HG02623 (cell line): Measurements from ENCODE around the gene PRCC.

Experiments
- ATAC-seq: cut with Tn5 transposase; IDR thresholded peaks from one replicate; pipeline ENCODE4 v1.9.1; 2021; ENCODE audit warnings: moderate library complexity; ENCODE audit not compliant: unreplicated experiment

Gene PRCC

DNA sequence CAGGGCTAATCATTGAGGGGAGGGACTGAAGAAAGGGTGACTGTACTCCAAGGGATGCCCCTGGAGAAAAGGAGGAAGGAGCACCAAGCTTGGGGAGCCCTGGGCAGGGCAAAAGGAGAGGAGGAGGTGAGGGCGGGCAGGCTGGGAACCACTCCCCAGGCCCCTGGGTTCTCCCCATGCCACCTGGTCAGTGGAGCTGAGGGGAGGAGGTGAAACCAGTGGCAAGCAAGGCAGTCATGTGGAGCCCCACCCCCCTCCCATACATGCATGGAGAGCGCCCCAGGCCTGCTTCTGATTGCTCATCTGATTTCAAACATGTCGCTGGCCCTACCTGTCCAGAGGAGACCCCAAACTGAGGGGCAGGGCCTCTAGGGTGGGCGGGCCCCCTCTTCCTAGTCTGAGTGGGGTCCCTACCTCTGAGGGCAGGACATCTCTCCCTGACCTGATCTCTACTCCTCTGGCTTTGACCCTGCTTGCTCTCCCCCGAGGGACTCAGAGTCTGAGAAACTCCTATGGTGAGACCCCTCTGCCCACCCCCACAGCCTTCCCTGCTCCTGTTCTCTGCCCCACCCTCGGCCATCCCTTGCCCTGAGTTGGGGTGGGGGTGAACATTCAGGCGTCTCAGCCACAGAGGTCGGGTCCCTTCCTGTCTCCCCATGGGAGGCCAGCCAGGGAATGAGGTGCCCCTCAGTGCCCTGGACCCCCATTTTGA lies 73.0 kb downstream of the PRCC start:
- ATAC-seq = no peak

DNA sequence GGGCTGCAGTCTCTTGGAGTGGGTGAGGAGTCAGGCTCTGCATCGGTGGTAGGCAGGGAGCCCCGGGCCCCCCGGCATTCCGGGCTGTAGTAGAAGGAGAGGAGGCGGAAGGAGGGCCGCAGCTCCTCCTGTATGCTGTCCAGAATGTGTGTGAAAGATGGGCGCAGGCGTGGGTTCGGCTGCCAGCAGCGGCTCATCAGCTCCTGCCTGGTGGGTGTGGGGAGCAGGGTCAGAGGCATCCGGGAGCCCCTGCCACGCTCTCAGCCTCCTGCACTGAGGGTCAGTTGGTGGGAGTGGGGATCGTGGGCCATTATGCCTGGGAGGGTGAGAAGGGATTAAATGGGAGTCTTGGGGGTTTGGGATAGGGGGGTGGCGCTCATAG lies 73.6 kb downstream of the PRCC start:
- ATAC-seq = no peak

DNA sequence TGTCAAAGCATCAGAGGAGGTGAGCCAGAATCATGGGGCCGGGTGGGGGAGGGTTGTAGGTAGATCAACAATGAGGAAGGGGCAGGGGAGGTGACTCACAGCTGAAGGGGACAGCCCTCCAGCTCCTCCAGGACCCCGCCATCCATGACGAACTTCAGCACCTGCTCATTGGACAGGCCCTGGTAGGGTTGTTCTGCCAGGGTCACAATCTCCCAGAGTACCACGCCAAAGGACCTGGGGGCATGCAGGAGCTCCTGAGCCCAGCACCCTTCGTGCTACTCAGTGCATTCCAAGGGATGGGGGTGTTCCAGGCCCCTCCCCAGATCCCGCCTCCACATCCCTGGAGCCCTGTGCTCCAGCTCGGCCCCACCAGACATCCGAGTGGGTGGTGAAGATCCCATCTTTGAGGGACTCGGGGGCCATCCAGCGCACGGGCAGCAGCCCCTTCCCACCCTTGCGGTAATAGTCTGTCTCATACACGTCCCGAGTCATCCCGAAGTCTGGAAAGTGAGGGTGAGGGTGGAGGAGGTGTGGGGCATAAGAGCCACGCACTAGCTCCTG lies 74.0 kb downstream of the PRCC start:
- no peak for ATAC-seq

DNA sequence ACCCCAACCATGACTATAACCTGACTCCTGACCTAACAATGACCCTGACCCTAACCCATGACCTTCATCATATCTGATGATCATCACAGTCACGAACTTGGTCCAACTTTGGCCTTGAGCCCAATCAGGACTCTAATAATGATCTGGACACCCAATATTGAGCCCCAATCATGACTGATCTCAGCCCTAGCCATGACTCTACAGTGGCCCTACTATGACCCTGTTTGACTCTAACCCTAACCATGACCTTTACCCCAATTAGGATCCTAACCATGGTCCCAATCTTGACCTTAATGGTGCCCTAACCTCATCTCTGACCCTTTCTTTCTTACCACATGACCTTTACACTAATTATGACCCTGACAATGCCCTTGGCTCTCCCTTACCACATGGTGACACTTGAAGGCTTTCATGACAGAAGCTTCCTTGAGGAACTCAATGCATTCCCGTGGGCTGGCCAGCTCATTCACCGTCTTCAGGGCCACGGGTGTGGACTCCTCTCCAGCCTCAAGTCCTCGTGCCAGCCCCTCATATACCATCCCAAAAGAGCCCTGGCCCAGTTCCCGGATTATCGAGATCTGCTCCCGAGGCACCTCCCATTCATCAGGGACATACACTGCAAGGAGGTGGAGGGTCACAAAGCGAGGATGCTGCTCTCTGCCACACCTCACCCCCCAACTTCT lies 75.4 kb downstream of the PRCC start:
- no peak for ATAC-seq

DNA sequence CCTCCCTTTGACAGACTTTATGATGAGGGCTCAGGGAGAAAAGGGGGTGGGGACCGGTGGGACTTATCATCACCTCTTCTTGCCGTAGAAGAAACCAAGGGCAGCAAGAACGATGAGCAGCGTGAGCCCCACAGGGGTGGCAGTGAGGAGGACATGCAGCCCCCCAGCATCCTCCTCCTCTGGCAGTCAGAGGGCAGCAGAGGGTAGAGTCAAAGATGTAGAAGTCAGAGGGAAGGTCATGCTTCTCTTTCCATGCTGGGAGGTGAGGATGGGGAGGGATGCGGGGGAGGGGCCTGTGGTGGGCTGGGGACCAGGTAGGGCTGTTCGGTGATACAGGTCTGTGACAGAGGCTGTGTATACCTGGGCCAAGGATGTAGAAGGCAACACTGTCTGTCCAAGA lies 76.8 kb downstream of the PRCC start:
- ATAC-seq = no peak

DNA sequence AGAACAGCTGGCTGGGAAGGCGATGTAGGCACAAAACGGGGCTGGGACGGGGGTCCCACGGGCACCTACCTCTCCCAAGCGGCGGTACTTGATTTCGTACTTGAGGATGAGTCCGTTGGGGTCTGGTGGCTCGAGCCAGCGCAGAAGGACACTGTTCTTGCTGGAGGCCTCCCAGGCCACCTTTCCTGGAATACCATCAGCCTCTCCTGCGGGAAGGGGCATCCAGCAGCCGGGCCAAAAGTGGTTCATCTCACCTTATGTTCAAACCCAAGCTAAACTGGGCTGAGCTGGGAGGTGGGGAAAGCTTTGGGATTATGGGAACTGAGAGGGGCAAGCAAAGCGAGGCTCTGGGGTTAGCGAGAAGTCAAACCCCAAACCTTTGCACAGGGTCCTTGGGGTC lies 77.3 kb downstream of the PRCC start:
- ATAC-seq = no peak

DNA sequence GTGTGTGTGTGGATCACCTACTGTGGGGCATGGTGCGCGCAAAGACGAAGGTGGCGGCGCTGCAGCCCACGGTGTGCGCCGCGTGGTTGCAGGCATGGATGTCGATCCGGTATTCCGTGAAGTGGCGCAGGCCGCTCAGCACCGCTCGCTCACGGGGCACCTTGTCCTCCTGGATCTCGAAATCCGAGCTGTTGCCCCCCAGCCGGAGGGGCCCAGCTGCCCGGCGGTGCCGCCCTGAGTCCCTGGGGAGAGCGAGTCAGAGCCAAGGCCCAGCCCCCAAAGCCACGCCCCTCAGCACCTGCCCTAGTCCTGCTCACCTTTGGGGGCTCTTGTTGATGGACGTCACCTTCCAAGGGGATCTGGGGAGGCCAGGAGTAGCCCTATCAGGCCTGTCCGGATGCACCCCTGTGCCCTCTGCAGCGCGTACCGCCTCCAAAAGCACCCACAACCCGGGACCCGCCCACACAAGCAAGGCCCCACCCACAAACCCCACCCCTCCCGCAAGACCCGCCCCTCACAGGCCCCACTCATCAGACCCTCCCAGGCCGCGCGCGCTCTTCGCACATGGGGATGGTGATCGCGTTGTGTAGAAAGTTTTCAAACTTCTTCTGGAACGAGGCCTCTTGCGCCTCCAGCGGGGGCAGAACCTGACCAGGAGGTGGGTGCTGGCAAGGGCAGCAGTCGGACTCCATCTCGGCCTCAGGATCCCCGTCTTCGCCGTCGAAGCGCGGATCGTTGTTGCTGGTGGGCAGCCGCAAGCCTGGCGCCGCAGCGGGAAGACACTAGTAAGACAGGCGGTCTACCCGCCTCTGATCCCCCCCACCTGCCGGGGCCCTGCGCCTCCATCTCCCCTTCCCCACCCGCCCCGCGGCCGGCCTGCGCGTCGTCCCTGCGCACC lies 78.0 kb downstream of the PRCC start:
- no peak for ATAC-seq

DNA sequence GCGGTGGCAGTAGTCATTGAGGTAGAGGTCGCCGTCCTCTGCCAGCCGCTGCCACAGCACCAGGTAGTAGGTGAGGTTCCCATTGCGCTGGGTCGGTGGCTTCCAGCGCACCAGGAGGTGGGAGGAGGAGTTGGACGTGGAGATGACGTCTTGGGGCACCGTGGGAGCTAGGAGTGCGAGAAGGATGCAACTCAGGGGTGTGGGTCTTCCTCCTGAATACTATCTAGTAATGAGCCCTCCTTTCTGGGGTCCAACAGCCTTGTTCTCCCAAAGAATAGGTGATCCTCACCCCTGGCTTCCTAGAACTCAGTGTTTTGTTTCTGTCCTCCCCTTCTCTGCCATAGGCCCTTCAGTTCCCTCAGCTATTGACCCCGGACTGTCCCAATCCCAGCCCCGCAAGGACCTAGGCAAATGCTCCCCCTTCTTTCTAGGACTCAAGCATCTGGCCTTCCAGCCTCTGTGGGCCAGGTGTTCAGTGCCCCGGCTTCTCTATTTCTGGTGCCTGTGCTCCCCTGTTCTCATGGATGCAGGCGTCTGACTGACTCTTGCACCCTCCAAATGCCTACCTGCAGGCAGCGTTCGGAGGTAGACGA lies 78.7 kb downstream of the PRCC start:
- ATAC-seq = no peak

DNA sequence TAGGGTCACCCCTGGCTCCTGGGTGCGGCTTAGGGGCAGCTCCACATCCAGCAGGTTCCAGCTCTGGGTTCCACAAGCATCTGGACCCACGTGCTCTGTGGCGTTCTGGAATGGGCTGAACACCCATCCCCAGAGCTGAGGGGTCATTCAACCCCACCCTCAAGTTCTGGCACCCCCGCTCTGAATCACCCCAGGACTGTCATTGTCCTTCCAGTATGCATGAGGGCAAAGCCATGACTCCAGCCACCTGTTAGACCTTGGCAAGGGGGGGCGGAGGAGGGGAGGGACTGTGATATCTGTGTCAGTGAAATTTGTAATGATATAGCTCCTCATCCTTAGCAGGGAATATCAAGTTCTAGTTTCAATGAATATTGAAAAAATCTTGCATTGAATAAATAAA lies 79.3 kb downstream of the PRCC start:
- no peak for ATAC-seq

DNA sequence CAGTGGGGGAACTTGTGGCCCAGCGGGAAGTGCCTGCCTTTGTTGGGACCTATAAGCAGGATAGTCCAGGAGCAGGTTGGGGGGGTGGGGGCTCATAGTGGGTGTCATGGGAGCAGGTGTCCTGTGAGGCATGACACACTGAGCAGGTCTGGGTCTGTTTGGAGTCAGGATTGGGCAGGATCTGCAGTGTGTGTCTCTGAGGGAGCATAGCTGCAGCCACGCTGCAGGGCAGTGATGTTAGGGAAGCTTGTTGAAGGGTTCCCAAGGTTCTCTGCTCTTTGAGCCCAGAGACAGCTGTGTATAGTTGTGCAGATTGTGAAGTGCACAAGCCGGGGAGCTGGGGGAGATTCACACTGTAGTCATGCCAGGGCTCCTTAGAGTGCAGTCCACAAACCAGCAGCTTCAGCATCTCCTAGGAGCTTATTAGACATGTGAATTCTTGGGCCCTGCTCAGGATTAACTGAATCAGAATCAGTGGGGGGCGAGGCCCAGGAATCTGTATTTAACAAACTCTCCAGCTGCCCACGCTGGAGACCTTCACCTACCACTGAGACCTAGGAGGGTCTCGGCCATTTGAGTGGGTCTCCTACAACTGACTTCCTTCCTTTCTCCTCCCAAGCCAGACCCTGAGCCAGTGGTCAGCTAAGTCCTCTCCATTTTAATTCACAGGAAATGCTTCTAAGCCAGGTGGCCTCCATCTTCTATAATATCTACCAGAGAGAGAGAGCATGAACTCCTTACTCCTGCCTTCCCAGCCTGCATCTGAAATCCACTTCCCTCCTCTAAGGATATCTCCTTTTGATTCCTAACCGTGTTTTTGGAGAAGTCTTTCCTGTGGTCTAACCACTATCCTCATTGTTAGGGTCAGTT lies 80.5 kb downstream of the PRCC start:
- ATAC-seq = no peak

DNA sequence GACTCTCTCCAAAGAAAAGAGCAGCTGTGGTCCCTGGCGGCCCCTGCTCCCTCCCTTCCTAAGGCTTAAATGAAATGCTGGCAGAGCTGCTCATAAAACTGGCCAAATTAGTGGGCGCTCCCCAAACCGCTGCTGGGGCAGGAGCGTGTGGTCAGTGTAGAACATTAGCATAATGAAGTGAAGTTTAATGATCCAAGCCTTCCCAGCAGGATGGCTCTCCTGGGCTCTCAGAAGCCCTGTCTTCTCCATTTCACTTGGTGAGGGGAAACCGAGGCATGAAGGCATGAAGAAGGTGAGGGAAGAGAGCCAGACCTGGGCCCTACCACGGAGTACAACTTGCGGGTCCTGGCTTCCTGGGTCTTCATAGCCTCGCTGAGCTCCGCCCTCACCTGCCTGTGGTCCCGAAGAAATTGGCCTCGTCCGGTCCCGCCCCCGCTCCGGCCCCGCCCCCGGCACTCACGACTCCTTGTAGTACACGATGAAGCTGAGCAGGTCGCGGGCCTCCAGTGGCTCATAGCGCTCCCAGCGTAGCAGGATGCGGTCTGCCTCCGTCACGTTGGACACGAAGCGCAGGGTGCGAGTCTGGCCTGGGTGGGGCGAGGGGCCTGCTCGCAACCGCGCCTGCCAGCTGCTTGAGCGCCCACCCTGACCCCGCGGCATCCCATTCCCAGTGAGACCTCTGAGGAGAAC lies 81.3 kb downstream of the PRCC start:
- ATAC-seq = no peak

DNA sequence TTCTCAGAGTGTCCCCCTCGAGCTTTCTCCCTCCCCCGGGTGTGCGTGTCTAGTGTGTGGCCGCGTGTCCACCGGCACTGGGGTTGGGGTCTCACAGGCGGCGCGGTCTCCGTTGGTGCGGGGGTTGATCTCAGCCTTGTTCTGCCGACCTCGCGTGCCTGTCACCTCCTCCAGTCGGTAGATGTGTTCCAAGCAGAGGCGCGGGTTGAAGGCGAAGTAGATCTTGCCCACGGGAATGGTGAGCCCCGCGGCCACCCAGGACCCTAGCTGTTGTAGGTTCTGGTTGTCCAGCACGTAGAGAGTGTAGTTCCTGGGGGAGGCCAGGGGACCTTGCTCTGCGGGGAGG lies 81.8 kb downstream of the PRCC start:
- no peak for ATAC-seq
